Common myeloid progenitor, CD34-positive (primary cell): ENCODE measurements around the gene DCANP1.

ENCODE experiments used
- CTCF ChIA-PET: fragments of 350-600 bp; sonication (Branson Sonifier 250); formaldehyde crosslinking; loops from one replicate; lab custom pipeline; 2021; ENCODE audit warnings: antibody characterized with exemption; lab: Charles Lee
- POLR2A ChIA-PET: fragments of 350-600 bp; sonication (Branson Sonifier 250); formaldehyde crosslinking; loops from one replicate; lab custom pipeline; 2021; ENCODE audit warnings: antibody characterized with exemption; lab: Charles Lee
- DNase-seq, 3 donors: peaks; one replicate each; pipeline versions ENCODE4 v3.0.0 to v3.0.0-alpha.2; 2013
- H3K27ac ChIP-seq, 2 experiments: 1 replicate in 1 of 2; 2 replicates in 1 of 2; pipeline ENCODE4 v1.7.0; 2013; ENCODE audit warnings: inconsistent platforms in 2 of 2, low read length in 2 of 2, mild to moderate bottlenecking in 2 of 2, low read depth in 1 of 2, moderate library complexity in 1 of 2; ENCODE audit not compliant: severe bottlenecking in 2 of 2, insufficient read depth in 1 of 2, poor library complexity in 1 of 2
- H3K27me3 ChIP-seq, 5 experiments: replicated peaks in 2 of 5; 1 replicate in 3 of 5; 2 replicates in 2 of 5; pipeline versions ENCODE4 v1.6.1 to v1.7.0; 2013; ENCODE audit warnings: low read length in 4 of 5, mild to moderate bottlenecking in 2 of 5, moderate library complexity in 2 of 5, inconsistent platforms in 1 of 5; ENCODE audit not compliant: insufficient read depth in 5 of 5, control insufficient read depth in 4 of 5
- H3K36me3 ChIP-seq, 4 experiments: 1 replicate in 2 of 4; 2 replicates in 2 of 4; pipeline versions ENCODE4 v1.6.1 to v1.7.0; 2013; ENCODE audit warnings: low read length in 3 of 4, control low read depth in 1 of 4, mild to moderate bottlenecking in 1 of 4; ENCODE audit not compliant: control insufficient read depth in 4 of 4, insufficient read depth in 4 of 4
- H3K4me1 ChIP-seq, 4 experiments: 1 replicate in 3 of 4; 2 replicates in 1 of 4; pipeline versions ENCODE4 v1.6.1 to v1.7.1; 2013; ENCODE audit warnings: low read length in 3 of 4, mild to moderate bottlenecking in 3 of 4, control low read depth in 1 of 4, inconsistent platforms in 1 of 4, moderate library complexity in 1 of 4; ENCODE audit not compliant: control insufficient read depth in 4 of 4, insufficient read depth in 4 of 4; ENCODE audit errors: control extremely low read depth in 1 of 4
- H3K4me3 ChIP-seq, 7 experiments: 1 replicate in 4 of 7; 2 replicates in 3 of 7; pipeline versions ENCODE4 v1.5.1 to v1.7.0; 2013; ENCODE audit warnings: mild to moderate bottlenecking in 7 of 7, low read length in 6 of 7, moderate library complexity in 6 of 7, inconsistent platforms in 2 of 7, low read depth in 2 of 7, control low read depth in 1 of 7; ENCODE audit not compliant: insufficient read depth in 4 of 7, control insufficient read depth in 1 of 7; ENCODE audit errors: extremely low read depth in 1 of 7
- H3K9me3 ChIP-seq, 5 experiments: 1 replicate in 4 of 5; 2 replicates in 1 of 5; pipeline versions ENCODE4 v1.6.1 to v1.7.1; 2013; ENCODE audit warnings: low read length in 4 of 5, mild to moderate bottlenecking in 2 of 5, inconsistent platforms in 1 of 5, low read depth in 1 of 5, moderate library complexity in 1 of 5; ENCODE audit not compliant: control insufficient read depth in 4 of 5, insufficient read depth in 2 of 5; ENCODE audit errors: control extremely low read depth in 1 of 5
- WGBS: methylation state at CpG from one replicate; pipeline ENCODE4 v1.1.5; 2013; ENCODE audit not compliant: insufficient coverage; 5-methylcytosine and 5-hydroxymethylcytosine counted together

DCANP1 gene

DNA sequence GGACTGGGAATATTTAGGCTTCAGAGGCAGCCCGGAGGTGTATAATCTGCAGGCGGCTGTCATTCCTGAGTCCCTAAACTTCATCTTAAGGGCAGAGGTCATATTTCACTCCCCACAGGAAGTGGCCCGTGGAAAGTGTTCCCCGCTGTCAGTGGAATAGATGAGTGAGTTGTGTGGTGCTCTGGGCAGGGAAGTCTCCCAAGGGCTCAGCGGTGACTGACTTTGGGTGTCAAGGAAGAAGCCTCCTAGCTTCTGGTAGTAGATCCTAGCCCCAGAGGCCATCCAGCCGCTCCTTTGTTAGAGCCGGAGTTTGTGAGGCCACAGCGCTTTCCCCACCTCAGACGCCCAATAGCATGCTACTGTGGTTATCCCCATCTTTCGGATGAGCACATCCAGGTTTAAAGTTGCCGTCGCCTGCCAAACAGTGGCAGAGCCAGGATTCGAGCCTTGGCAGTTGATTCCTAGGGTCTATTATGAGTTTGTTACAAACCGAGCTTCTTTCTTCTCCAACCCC lies 43.9 kb upstream of the DCANP1 start:
- DNase-seq: no peak
- peaks cover 0 to 95% (median 52%) of the 10 kb centered on the region in 5 experiments for H3K27me3 ChIP-seq
- ChIA-PET CTCF (interaction anchor here (0.6 to 3.4 kb wide), 10 partner anchors 8 to 496 kb away, joined by 3 to 17 read pairs (median 4); no protein-coding TSS in a partner anchor), POLR2A (no interaction called here)
- peaks cover 0 to 38% (median 28%) of the 10 kb centered on the region in 4 experiments for H3K4me1 ChIP-seq
- H3K36me3 ChIP-seq: no peaks in the 10 kb centered on the region
- peak overlapping the region in 1 of 7 experiments; percentile 4 for H3K4me3 ChIP-seq
- no peak overlapping the region for H3K27ac ChIP-seq
- peaks cover 0 to 2% (median 0%) of the 10 kb centered on the region in 5 experiments for H3K9me3 ChIP-seq
- 18% methylated on average over 9 of the region's 14 CpGs for WGBS

DNA sequence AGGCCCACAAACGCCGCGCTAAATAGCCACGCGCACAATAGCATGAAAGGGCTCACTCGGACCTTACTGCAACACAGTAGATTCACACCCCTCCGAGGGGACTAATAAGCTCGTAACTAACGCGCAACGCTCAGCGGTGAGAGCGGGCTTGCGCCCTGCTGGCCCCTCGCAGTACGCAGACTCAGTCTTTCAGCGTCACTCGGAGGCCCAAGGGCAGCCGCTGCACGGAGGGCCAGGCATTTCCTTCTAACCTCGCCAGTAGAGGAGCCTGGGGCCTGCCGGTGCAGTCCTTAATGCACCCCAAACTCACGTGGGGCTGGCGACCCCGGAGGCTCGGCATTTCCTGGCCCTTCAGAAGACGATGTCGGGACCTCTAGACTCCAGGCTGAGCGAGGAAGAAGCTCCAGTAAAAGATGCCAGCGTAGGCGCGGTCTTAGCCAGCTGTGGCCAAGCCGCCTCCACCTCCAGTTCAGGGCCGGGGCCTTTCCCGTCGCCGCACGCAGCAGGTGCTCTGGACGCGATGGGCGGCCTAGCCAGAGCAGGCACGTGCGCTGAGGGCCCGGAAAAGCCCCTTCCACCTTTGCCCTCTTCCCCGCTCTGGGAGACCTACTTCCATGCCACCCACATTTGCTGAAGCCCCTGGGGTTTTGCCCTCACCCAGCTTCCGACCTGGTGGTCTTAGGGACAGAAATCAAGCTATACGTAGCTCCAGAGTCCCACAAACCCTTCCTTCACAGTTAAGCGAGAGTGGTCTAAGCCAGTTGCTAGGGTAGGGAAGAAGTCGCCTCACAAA lies 43.3 kb upstream of the DCANP1 start:
- DNase-seq: peak in 2 of 3 donors; percentile 42 to 58
- H3K4me1 ChIP-seq: peaks cover 0 to 38% (median 28%) of the 10 kb centered on the region in 4 experiments
- 4% methylated on average over 45 of the region's 49 CpGs for whole genome bisulfite sequencing
- ChIA-PET POLR2A (no interaction called here), CTCF (interaction anchor here (0.6 to 3.4 kb wide), 10 partner anchors 11 to 608 kb away, joined by 3 to 17 read pairs (median 4); no protein-coding TSS in a partner anchor)
- no peak overlapping the region for H3K27ac ChIP-seq
- no peaks in the 10 kb centered on the region for H3K36me3 ChIP-seq
- peaks cover 0 to 100% (median 52%) of the 10 kb centered on the region in 5 experiments for H3K27me3 ChIP-seq
- H3K9me3 ChIP-seq: peaks cover 0 to 2% (median 0%) of the 10 kb centered on the region in 5 experiments
- peak overlapping the region in 5 of 7 experiments; percentile 16 to 52 (median 42) for H3K4me3 ChIP-seq

DNA sequence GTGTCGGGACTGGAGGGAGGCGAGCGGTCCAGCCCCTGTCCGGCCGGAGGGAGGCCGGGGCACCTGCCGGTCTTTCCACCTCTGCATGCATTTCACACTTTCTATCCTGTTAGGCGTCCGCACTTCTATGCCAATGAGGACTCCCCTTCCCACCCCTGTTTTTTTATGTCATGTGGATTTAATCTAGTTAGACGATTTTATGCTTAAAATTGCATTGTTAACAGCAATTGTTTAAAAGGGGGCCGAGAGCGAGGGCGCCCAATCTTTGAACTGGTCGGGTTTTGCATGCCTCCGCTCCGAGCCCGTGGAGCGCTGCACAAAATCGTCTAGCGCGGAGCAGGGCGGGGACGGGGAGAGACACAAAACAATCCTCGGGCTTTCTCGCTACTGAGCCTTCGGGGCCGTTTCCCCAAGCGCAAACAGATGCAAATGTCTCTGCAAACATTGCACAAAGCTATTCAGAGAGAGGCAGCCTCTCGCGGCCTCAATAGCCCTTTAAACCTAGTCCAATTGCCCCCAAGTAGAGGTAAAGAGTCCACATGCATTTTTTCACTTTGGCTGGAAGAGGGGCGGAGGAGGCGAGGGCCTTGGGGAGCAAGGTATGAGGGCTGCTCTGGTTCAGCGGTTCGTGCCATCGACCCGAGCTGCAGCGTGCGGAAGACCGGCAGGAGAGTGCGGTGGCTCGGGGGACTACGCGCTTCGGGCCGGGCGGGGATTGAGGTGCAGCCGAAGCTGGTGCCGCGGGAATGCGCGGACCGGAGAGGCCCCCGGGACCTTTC lies 42.5 kb upstream of the DCANP1 start:
- 2% methylated on average over 47 of the region's 53 CpGs for WGBS
- CTCF ChIA-PET: interaction anchor here (0.9 to 3.4 kb wide), 7 partner anchors 10 to 63 kb away, joined by 3 to 17 read pairs (median 4); no protein-coding TSS in a partner anchor
- H3K9me3 ChIP-seq: no peaks in the 10 kb centered on the region
- no peak overlapping the region for H3K27ac ChIP-seq
- H3K4me1 ChIP-seq: peaks cover 0 to 38% (median 28%) of the 10 kb centered on the region in 4 experiments
- H3K36me3 ChIP-seq: no peaks in the 10 kb centered on the region
- peak overlapping the region in 5 of 7 experiments; percentile 16 to 52 (median 42) for H3K4me3 ChIP-seq
- POLR2A ChIA-PET: no interaction called here
- peaks cover 0 to 96% (median 50%) of the 10 kb centered on the region in 5 experiments for H3K27me3 ChIP-seq
- DNase-seq: peak in 2 of 3 donors; percentile 44 to 57

DNA sequence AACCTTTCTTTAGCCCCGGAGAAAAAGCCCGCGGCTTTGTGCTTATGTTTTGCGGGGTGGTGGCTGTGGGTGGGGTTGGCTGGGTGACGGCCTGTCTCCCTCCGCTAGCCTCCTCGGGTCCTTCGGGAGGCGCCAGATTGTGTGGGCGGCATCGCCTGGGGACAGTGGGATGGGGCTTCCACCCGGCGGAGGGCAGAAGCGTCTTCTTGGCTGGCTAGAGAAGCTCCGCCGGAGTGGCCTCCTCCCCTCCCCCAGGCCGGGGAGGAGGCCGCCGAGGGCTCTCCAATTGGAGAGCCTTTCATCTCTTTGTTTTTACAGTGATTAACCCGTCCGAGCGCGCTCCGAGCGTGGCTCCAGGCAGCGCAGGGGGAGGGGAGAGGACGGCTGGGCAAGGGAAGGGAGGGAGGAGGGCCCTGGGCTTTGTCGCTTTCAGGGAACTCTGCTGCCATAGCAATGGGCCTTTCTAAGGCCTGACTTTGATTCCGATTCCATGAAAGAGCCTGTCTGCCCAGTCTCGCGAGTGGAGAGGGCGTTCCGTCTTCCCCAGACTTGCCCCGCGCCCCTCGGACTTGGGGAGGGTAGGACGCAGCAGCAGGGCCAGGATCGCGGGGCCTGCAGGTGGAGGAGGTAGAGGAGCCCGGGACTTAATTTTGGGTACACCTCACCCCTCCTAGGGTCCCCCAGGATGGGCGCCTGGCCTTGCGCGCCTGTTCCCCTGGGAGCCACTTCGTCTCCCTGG lies 41.7 kb upstream of the DCANP1 start:
- CTCF ChIA-PET: interaction anchor here (1.4 to 3.9 kb wide), 4 partner anchors 23 to 78 kb away, joined by 4 to 20 read pairs (median 10); no protein-coding TSS in a partner anchor
- POLR2A ChIA-PET: no interaction called here

DNA sequence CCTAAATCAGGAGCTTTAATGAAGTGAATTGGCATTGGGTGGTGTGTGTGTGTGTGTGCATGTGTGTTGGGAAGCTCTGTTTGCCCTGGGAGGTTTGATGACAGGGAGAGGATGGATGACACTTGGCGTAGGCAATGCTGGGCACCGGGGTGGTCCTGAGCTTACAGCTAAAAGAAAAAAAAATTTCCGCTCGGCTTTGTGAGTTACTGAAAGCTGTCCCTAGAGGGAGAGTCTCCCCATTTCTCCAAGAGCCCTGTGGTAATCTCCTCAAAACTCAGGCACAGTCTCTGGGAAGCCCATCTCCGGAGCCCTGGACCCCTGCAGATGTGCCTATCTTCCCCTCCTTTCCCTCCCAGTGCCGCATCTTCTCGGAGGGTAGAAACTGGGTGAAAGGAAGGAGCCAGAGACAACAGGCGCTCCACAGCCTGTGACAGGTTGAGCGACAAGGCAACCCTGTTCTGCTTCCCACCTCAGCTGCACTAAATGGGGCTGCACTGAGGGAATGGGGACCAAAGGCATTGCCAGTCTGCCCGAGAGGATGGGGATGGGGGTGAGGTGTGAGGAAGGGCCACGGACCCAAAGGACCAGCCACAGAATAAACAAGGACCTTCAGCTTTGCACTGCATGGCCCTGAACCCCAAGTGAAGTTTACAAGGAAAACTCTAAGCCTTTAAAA lies 40.8 kb upstream of the DCANP1 start:
- Histone ChIP-seq H3K4me3 (no peak overlapping the region), H3K36me3 (no peaks in the 10 kb centered on the region), H3K27ac (no peak overlapping the region), H3K9me3 (no peaks in the 10 kb centered on the region), H3K27me3 (peaks cover 0 to 83% (median 42%) of the 10 kb centered on the region in 5 experiments), H3K4me1 (peaks cover 0 to 38% (median 28%) of the 10 kb centered on the region in 4 experiments)
- ChIA-PET CTCF (interaction anchor here (0.8 to 3.9 kb wide), 6 partner anchors 16 to 79 kb away, joined by 3 to 20 read pairs (median 6); no protein-coding TSS in a partner anchor), POLR2A (no interaction called here)
- 22% methylated on average over 5 of the region's 11 CpGs for WGBS
- DNase-seq: peak in 1 of 3 donors; percentile 23

More for the DNA sequence above, 41.7 kb upstream of the DCANP1 start:
- no peak overlapping the region for H3K27ac ChIP-seq
- no peaks in the 10 kb centered on the region for H3K36me3 ChIP-seq
- peaks cover 0 to 38% (median 28%) of the 10 kb centered on the region in 4 experiments for H3K4me1 ChIP-seq
- DNase-seq: no peak
- peaks cover 0 to 92% (median 45%) of the 10 kb centered on the region in 5 experiments for H3K27me3 ChIP-seq
- H3K9me3 ChIP-seq: no peaks in the 10 kb centered on the region
- 4% methylated on average over 30 of the region's 44 CpGs for WGBS
- H3K4me3 ChIP-seq: peak overlapping the region in 3 of 7 experiments; percentile 15 to 52 (median 38)

DNA sequence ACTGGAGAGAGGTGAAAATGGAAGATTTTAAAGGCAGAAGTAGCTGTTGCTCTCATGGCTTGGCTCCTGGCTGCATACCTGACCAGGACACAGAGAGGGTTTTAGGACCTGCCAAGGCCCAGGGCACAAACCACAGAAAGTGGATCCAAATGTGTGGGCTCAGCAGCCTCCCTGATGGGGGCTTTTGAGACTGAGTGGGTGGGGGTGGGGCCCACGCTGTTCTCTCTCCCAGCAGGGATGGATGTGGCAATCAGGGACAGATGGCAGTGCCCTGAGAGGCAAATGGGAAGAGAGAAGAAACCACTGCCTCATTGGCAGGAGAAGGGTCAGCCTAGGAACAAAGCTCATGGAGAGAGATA lies 39.9 kb upstream of the DCANP1 start:
- POLR2A ChIA-PET: no interaction called here
- Histone ChIP-seq H3K4me3 (no peak overlapping the region), H3K4me1 (peaks cover 0 to 45% (median 34%) of the 10 kb centered on the region in 4 experiments), H3K36me3 (no peaks in the 10 kb centered on the region), H3K27ac (no peak overlapping the region), H3K27me3 (peaks cover 0 to 73% (median 34%) of the 10 kb centered on the region in 5 experiments), H3K9me3 (no peaks in the 10 kb centered on the region)
- CTCF ChIA-PET: interaction anchor here (1.1 to 3.9 kb wide), 5 partner anchors 12 to 80 kb away, joined by 3 to 20 read pairs (median 4); no protein-coding TSS in a partner anchor
- no peak for DNase-seq
- 50% methylated on average over 1 of the region's 1 CpG for whole genome bisulfite sequencing
